ENCODE results near the gene ITGAE. TPM values are rescaled to one million over a fixed set of nuclear protein-coding genes. Genes with fewer than 3 reads are reported as not detected.

The ITGAE gene
- total RNA-seq, 1 donor from 2014 or later, result 28.3 TPM

- DNase-seq (ENCODE audit: low spot score), result no peak
- peak overlapping the region; percentile 91 for H3K4me3 Mint-ChIP-seq (ENCODE audit: unreplicated experiment)
- no peaks in the 10 kb centered on the region for H3K9me3 Mint-ChIP-seq (ENCODE audit: low read depth)
- TF ChIP-seq, protein P1, sequence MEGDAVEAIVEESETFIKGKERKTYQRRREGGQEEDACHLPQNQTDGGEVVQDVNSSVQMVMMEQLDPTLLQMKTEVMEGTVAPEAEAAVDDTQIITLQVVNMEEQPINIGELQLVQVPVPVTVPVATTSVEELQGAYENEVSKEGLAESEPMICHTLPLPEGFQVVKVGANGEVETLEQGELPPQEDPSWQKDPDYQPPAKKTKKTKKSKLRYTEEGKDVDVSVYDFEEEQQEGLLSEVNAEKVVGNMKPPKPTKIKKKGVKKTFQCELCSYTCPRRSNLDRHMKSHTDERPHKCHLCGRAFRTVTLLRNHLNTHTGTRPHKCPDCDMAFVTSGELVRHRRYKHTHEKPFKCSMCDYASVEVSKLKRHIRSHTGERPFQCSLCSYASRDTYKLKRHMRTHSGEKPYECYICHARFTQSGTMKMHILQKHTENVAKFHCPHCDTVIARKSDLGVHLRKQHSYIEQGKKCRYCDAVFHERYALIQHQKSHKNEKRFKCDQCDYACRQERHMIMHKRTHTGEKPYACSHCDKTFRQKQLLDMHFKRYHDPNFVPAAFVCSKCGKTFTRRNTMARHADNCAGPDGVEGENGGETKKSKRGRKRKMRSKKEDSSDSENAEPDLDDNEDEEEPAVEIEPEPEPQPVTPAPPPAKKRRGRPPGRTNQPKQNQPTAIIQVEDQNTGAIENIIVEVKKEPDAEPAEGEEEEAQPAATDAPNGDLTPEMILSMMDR (IDR thresholded peaks at IDR 0.05), result no peak
- H3K4me1 Mint-ChIP-seq (ENCODE audit: low read depth), result peaks cover 41% of the 10 kb centered on the region
- H3K27ac Mint-ChIP-seq (ENCODE audit: unreplicated experiment), result peak overlapping the region; percentile 63
- H3K27me3 Mint-ChIP-seq (ENCODE audit: low read depth), result no peaks in the 10 kb centered on the region
- peaks cover 7% of the 10 kb centered on the region for H3K36me3 Mint-ChIP-seq (ENCODE audit: low read depth)
Measured at GRCh38 chr17:3665834-3666233, 135.2 kb downstream of the ITGAE start.

Other genes starting within 250 kb of the ITGAE start
- 0.27 to 0.74 TPM in 2 of 3 replicates, not detected in the other for gene TRPV3, start 243.4 kb downstream of the ITGAE start, total RNA-seq
- gene TRPV1, start 191.8 kb downstream of the ITGAE start, total RNA-seq, result 2.2 to 4.8 TPM (median 3.1 TPM) in 3 replicates
- gene SHPK, start 164.9 kb downstream of the ITGAE start, total RNA-seq, result 5.6 to 6.1 TPM (median 5.9 TPM) in 3 replicates
- gene CTNS, start 164.4 kb downstream of the ITGAE start, total RNA-seq, result 14.4 to 18.4 TPM (median 17.8 TPM) in 3 replicates
- gene TAX1BP3, start 132.6 kb downstream of the ITGAE start, total RNA-seq, result 198 to 242 TPM (median 230 TPM) in 3 replicates
- 36.2 to 41.8 TPM (median 37.6 TPM) in 3 replicates for gene EMC6, start 132.4 kb downstream of the ITGAE start, total RNA-seq
- gene P2RX5, start 105.0 kb downstream of the ITGAE start, total RNA-seq, result 0.18 to 1.1 TPM (median 0.30 TPM) in 3 replicates
- 2.1 to 2.6 TPM (median 2.2 TPM) in 3 replicates for gene HASPIN, start 77.3 kb downstream of the ITGAE start, total RNA-seq
- 31.3 to 34.8 TPM (median 33.7 TPM) in 3 replicates for gene NCBP3, start 45.1 kb upstream of the ITGAE start, total RNA-seq
- 5.0 to 8.0 TPM (median 5.1 TPM) in 3 replicates for gene CAMKK1, start 91.9 kb upstream of the ITGAE start, total RNA-seq
- gene P2RX1, start 115.3 kb upstream of the ITGAE start, total RNA-seq, result not detected in 3 replicates
- gene ATP2A3, start 163.2 kb upstream of the ITGAE start, total RNA-seq, result 0.53 to 1.7 TPM (median 1.5 TPM) in 3 replicates